Suppressor macrophage (primary cell): Measurements from ENCODE around the gene S100A3.
"Not testable (repeated sequence)": the region's sequence is repeated elsewhere in the genome, so short reads cannot be mapped to it uniquely, and the experiment has no call there.

Experiments used
- DNase-seq, 4 experiments: peaks; one replicate each; pipeline ENCODE4 v3.0.0-alpha.2; 2020 to 2022

The S100A3 gene

DNA sequence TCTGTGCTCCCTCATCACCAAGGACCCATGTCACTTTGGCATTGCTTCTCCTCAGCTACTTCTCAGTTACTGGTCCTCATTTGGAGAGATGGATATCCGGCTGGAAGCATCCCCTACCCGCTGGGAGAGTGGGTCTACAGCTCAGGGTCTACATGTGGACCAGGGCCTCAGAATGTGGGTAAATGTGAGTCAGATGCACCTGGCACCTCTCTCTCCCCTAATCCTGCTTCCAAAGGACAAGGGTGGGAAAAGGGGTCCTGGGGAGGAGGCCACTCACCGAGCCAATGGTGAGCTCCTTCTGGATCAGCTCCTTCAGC, 14.2 kb downstream of the S100A3 start:
- DNase-seq = no peak

DNA sequence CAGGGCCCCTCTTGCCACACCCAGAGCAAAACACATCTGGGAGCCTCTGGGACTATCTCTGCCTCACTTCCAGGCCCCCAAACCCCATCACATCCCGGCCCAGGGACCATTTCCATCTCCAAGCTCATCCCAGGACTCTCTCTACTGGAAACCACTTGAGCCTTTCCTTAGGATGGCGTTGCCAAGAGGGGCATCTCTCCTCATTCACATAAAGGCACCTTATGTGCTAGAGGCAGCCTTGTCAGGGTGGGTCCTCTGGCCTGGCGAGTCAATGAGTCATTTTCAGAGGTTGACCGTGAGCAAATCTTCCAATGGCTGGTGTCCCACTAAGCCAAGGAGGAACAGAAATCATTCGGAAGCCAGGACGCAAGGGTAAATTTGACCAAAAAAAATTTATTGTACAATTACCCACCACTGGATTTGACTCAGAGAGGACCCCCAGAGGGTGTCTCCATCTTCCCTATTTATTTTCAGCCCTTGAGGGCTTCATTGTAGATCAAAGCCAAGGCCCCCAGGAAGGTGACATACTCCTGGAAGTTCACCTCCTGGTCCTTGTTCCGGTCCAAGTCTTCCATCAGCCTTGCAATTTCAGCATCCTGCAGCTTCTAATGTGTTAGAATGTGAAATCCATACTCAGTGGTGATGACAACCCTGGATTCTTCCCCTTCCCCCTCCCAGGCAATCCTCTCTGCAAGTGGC, 14.7 kb downstream of the S100A3 start:
- peak in 1 of 4 experiments; percentile 32 for DNase-seq

DNA sequence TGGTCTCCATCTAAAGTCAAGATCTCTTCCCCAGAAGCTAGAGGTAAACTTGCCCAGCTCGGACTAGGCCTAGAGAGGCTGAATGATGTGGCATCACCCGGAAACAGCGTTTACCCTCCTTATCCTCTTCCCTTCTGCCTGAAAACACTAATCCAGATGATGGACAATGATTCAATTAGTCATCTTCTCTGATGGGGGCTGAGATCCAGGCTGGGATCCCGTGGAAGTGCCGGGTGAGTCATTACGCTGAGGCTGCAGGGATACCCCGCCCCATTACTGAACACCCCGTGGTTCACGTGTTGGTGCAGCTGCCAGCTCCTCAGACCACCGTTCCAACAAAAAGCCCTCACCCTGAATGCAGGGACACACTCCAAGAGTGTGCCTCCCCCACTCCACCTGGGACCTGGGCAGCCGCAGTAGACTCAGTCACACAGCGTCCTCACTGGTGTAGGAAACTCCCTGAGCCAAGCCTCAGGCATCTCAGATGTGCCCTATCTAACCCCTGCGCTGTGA, 15.3 kb downstream of the S100A3 start:
- DNase-seq = peak in 3 of 4 experiments; percentile 45 to 56 (median 49)

DNA sequence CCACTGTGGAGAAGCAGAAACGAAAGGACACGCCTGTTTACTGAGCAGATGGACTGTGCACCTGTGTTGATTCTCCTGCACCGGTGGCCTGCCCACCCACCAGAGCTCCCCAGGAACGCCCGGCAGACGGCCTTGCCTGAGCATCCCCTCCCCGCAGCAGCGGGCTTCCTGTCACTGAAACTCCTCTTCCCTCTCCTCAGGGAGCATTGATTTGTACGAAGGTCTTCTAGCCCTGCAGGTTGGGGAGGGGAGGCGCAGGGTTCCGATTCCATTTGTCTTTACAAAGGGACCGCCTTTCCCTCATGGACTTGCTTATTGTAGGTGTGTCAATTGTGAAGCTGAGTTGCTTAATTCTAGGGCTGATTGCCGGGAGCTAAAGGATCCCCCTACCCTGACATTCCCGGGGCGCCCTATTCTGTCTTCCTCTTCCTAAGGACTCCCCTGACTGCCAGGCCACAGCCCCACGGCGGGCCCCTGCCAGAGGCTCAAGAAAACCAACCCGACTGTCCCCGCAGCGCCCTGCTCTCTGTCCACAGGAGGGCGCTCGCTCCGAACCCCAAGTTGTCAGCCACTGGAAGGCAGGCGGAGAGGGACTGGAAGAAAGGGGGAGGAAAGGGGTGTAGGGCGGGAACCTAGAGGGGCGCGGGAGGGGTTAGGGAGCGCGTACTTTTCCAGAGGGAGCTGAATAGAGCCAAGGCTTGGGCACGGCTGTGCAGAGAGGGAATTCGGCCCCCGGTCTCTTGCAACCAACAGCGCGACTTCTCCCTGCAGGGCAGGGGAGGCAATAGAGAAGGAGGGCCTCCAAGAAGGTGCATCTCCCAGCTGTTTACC, 16.1 kb downstream of the S100A3 start:
- peak; percentile 83 to 91 (median 88) for DNase-seq

DNA sequence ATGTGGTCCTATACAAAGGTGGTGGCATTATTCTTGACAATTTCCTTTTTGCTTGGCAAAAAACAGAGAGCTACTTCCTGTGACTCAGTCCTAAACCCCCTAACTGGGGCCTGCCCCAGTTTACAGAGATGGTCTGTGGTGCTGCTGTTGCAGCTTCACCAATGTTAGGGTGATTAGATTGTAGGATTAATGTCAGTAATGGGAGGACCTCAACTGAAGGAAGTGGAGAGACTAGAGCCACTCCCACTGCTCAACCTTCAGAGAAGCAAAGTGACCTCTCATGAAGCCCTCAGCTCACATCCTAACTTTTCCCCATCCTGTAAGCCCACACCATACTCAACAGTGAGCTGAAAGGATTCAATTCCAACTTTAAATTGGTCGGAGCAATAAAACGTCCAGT, 16.9 kb downstream of the S100A3 start:
- DNase-seq = no peak

DNA sequence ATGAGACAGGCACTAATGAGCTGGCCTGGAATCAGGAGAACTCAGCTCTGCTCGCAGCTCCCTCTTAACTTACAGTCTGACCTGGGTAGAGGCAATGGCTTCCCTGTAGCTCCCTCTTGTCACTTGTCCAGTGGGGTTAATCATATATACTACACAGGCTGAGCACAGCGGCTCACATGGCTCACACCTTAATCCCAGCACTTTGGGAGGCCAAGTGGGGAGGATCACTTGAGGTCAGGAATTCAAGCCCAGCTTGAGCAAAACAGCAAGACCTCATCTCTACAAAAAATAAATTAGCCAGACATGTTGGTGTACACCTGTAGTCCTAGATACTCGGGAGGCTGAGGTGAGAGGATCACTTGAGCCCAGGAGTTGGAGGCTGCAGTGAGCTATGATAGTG, 17.4 kb downstream of the S100A3 start:
- no peak for DNase-seq

DNA sequence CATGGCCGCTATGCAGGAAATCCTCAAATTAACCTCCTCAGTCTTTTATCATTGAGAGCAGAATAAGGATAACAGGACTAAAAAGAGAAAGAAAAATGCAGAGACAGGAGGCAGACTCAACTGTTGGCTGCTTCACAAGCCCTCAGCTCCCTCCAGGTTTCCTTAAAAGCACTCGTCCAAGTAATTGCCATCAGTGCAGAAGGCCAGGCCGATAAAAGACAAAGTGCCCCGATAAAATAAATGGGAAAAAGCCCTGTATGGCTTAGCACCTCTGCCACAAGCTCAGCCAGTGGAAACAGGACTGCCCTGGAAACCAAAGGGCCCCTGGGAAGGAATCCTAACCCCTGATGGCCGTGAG, 21.4 kb downstream of the S100A3 start:
- no peak for DNase-seq

DNA sequence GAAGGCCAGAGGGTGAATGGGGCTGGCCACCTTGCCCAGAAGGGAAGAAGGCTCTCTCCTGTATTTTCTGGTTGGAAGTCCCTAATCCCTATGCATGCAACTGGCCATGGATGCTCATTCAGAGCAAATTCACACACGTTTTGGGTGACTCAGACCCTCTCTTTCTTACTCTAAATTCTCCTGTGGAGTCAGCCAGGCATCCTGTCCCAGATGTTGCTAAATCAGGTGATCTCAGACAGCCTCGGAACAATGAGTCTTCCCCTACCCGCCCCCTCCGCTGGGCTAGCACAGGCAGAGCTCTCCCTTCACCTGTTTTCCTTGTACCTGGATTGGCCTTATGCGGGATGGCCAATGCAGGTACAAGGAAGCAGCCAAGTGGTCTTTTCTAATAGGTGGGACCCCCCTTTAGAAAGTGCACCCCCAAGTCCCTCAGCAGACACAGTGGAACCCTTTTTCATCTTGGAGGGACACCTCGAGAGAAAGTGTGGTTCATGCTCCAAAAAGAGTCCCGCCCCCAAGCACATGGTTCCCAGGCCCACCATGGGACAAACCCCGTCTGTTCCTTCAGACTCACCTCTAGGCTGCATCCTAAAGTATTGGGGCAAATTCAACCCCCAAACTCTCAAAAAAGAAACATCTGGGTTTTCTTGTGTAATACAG, 21.9 kb downstream of the S100A3 start:
- no peak for DNase-seq

DNA sequence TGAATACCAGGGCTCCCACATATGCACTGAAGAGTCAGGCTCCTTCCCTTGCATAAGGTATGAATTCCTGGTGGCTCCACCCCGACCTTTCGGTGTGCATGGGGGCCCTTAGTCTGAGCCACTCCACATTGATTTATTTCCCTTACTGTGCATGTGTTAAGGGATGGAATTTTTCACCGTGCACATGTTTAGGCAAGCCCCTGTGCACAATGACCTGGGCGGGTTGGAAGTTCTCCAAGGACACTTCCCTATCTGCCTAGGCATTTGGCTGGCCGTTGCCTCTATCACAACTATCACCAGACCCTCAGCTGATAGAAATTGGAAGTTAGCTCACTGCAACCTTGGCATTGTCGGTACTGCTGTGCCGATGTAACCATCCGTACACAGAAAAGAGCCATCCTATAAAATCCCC, 22.9 kb downstream of the S100A3 start:
- DNase-seq = peak; percentile 47 to 70 (median 62)

DNA sequence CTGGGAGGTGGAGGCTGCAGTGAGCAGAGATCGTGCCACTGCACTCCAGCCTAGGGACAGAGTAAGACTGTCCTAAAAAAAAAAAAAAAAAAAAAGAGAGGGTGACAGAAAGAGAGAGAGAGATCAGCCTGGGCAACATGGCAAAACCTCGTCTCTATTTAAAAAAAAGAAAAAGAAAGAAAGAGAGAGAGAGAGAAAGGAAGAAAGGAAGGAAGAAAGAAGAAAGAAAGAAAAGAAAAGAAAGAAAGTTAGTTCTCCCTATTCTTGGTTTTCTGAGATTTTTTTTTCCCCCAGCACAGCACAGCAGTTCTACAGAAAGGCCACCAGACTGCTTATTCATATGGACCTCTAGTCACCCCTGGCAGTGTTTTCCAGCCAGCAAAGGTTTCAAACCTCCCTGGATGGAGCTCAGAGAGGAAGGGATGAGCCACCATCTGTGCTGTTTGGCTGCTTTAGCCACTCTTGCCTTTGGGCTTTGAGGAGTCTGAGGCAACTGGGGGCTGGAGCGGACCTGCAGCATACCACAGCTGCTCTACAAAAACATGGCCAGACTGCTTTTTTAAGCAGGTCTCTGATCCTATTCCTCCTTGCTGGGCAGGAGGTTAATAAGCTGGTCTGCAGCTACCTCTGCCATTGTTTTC, 23.9 kb downstream of the S100A3 start:
- no peak for DNase-seq

DNA sequence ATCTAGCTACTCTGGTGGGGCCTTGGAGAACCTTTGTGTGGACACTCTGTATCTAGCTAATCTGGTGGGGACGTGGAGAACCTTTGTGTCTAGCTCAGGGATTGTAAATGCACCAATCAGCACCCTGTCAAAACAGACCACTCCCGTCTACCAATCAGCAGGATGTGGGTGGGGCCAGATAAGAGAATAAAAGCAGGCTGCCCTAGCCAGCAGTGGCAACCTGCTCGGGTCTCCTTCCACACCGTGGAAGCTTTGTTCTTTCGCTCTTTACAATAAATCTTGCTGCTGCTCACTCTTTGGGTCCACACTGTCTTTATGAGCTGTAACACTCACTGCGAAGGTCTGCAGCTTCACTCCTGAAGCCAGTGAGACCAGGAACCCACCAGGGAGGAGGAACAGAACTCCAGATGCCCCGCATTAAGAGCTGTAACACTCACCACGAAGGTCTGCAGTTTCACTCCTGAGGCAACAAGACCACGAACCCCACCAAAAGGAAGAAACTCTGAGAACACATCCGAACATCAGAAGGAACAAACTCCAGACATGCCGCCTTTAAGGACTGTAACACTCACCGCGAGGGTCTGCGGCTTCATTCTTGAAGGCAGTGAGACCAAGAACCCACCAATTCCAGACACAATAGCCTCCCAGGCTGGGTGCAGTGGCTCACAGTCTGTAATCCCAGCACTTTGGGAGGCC, 26.6 kb downstream of the S100A3 start:
- not testable (repeated sequence) for DNase-seq

DNA sequence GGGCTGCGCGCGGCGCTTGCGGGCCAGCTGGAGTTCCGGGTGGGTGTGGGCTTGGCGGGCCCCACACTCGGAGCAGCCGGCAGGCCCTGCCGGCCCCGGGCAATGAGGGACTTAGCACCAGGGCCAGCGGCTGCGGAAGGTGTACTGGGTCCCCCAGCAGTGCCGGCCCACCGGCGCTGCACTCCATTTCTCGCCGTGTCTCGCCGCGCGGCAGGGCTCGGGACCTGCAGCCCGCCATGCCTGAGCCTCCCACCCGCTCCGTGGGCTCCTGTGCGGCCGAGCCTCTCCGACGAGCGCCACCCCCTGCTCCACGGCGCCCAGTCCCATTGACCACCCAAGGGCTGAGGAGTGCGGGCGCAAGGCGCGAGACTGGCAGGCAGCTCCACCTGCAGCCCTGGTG, 27.2 kb downstream of the S100A3 start:
- not testable (repeated sequence) for DNase-seq

DNA sequence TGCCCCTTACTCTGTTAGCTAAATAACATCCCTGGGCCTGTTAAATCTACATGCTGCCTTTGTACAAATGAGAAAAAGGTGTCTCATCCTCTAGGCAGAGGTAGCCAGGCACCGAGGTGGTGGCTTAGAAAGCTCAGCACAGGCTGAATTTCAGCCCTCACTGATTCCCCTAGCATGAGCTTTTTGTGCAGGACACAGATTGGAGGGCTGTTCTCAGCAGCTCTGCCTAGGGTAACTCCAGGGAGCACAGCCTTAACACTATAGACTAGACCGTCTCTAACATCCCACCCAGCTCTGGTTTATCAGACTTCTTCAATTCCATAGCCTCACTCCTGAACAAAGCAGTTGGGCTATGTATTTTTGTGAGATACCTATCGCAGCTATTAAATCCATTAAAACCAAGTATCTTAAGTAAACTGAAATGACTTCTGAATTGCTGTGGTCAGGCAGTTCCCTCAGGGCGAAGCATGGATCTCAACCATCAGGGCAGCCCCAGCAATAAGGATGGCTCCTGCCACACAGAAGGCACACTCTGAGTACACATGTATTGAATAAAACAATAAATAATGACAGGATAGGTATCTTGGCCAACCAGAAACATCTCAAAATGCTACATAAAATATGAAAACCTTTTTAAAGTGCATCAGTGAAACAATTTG, 28.1 kb downstream of the S100A3 start:
- DNase-seq = no peak

DNA sequence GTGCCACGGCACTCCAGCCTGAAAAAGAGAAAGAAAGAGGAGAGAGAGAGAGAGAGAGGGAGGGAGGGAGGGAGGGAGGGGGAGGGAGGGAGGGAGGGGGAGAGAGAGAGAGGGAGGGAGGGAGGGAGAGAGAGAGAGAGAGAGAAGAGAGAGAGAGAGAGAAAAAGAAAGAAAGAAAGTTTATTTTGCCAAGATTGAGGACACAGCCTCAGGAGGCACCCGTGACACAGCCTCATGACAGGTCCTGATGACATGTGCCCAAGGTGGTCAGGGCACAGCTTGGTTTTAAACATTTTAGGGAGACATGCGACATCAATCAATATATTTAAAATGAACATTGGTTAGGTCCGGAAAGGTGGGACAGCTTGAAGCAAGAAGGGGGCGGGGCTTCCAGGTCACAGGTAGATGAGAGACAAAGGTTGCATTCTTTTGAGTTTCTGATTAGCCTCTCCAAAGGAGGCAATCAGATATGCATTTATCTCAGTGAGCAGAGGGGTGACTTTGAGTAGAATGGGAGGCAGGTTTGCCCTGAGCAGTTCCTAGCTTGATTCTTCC, 28.8 kb downstream of the S100A3 start:
- DNase-seq = not testable (repeated sequence)

DNA sequence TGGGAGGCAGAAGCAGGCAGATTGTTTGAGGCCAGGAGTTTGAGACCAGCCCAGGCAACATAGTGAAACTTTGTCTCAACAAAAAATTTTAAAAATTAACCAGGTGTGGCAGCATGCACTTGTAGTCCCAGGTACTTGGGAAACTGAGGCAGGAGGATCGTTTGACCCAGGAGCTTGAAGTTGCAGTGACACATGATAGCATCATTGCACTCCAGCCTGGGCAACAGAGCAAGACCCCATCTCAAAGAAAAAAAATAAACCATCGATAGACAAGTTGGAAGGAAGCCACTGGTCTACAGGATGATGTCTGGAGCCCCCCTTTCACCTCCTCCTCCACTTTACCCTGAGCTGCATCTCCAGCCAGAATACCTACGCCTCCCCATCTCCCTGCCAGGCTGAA, 29.8 kb downstream of the S100A3 start:
- DNase-seq = no peak

DNA sequence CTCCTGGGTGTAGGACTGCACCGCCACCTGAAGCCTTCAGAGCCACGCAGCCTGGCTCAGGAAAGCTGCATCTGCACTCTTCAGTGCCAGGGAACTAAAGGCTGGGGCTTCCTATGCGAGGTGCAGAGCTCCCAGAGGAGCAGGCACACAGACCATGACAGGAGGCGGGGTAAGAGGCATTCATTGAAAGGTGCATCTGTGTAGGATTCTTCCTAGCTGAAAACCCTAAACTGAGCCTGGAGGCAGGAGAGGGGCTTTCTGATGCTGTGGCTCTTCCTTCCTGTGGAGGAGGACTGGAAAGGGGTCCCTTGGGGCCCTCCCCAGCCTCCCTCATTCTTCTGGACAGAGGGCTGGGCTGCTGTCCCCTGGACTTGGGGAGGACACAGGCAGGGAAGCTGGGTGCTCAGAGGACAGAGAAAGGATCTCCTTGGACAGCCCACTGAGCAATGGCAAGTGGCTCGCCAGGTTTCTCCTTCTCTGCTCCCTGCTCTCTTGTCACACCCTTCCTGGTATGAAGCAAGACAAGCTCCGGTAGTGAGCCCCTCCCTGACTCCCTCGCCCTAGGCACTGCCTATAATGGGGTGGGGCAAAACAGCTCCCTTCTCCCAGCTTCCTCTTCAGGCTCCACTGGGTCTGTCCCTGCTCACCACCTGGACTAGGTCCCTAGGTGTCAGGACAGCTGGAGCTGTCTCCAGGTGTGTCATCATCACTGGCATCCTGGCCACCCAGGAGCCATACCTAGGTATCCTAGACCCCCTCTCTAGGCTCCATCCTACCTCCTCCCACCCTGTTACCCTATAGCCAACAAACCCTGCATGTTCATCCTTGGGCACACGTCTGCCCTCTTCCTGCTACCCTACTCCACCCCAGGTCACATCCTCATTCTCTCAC, 33.3 kb downstream of the S100A3 start:
- peak in 3 of 4 experiments; percentile 45 to 64 (median 52) for DNase-seq

DNA sequence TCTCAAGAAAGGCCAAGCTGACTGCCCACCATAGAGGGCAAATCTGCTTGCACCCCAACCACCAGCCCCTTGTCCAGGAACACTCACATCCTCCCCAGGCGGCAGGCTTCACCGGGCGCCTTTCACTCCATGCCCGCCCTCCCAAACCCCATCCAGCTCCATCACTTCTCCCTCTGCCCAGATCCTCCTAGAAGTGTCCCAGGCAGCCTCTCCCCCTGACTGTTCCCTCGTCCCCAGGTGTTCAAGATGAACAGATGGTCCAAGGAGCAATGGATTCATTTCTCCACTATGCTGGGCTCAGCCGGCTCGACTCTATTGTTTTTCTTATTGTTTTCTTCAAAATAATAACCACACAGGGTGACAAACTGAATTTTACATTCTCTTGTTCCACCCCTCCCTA, 35.4 kb downstream of the S100A3 start:
- DNase-seq = no peak

DNA sequence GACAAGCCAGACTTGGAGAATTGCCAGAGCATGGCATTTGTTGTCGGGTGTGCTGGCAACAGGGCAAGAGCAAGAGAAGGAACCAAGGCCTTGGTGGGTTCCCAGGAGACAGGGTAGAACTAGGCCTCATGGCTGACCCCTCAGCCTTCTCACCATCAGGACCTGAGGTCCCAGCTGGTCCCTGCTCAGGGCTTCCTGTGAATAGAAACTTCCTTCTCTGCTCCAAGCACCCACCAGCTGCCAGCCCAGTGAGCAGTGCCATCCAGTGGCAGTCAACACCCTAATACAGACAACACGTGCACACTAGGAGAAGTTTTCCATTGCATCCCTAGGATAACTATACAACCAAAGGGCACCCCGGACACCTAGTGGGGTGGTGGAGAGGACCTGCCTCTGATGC, 36.0 kb downstream of the S100A3 start:
- DNase-seq = peak in 3 of 4 experiments; percentile 37 to 56 (median 52)

DNA sequence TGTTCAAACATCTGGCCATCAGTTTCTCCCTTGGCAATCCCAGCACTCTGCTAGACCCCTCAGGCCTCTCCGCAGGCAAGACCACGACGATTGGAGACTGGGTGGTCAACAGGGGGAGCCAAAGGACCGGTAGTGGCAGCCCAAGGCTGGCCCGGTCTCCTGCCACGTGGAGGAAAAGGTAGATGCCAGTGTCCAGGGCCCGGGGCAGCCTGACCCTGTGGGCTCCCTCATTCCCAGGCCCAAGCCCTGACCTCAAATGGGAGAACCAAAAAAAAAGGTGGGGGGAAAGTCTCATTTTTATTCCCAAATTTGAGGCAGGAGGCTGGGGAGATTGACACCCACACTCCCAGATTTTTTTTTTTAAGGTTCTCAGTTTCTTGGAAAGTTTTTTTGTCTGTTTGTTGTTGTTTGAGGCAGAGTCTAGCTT, 38.1 kb downstream of the S100A3 start:
- DNase-seq = peak; percentile 78 to 89 (median 84)

DNA sequence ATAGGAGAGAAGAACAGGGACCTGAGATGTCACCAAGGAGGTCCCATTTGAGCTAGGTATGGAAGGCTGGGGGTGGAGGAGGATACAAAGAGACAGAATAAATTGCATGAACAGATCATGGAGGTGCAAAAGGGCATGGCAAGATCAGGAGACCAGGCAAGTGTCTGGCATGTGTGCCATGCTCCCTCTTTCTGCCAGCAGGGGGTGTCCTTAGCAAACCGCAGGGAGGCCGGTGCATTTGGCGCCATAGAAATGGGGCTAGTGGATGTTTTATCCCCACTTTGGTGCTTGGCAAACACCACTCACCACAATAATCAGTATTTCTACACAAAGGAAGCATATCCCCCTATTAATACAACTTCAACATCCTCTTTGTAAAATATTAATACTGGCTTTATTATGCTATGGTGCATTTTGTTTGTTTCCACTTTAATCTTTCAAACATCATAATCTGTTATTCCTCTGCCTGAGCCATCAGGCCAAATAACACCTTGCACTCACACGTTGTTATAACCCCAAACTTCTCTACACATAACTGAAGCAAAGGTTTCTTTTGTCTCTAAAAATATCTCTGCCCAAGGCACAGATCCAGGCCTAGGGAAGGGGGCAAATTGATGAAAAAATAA, 39.2 kb downstream of the S100A3 start:
- peak; percentile 48 to 74 (median 63) for DNase-seq
